Middle frontal gyrus (tissue), 1 donor: ENCODE results near the gene THSD8.

ENCODE experiments used
- DNase-seq: peaks from one replicate; pipeline ENCODE4 v3.0.0-alpha.2; 2015; ENCODE audit warnings: low spot score; ENCODE audit errors: extremely low spot score

THSD8 gene

GRCh38 chr19:12779162-12779993, 22.5 kb upstream of the THSD8 start:
- DNase-seq: no peak

GRCh38 chr19:12782174-12782423, 19.8 kb upstream of the THSD8 start:
- no peak for DNase-seq

GRCh38 chr19:12782424-12783290, 19.2 kb upstream of the THSD8 start:
- DNase-seq: peak; percentile 85

GRCh38 chr19:12783291-12783848, 18.5 kb upstream of the THSD8 start:
- DNase-seq: no peak

GRCh38 chr19:12783849-12784393, 17.9 kb upstream of the THSD8 start:
- DNase-seq: no peak

- DNase-seq: no peak
Measured at GRCh38 chr19:12784394-12784870, 17.4 kb upstream of the THSD8 start.

GRCh38 chr19:12784871-12785430, 16.9 kb upstream of the THSD8 start:
- no peak for DNase-seq

GRCh38 chr19:12785431-12786031, 16.3 kb upstream of the THSD8 start:
- no peak for DNase-seq

- DNase-seq: no peak
Measured at GRCh38 chr19:12786141-12786870, 15.6 kb upstream of the THSD8 start.

GRCh38 chr19:12786952-12787351, 14.9 kb upstream of the THSD8 start:
- DNase-seq: no peak

- no peak for DNase-seq
Measured at GRCh38 chr19:12787458-12787857, 14.4 kb upstream of the THSD8 start.

- no peak for DNase-seq
Measured at GRCh38 chr19:12788042-12788681, 13.7 kb upstream of the THSD8 start.

GRCh38 chr19:12788682-12789097, 13.2 kb upstream of the THSD8 start:
- no peak for DNase-seq

- no peak for DNase-seq
Measured at GRCh38 chr19:12789098-12789903, 12.6 kb upstream of the THSD8 start.

GRCh38 chr19:12789904-12790619, 11.8 kb upstream of the THSD8 start:
- peak; percentile 84 for DNase-seq

- no peak for DNase-seq
Measured at GRCh38 chr19:12790628-12791344, 11.1 kb upstream of the THSD8 start.

- peak; percentile 95 for DNase-seq
Measured at GRCh38 chr19:12791345-12792050, 10.4 kb upstream of the THSD8 start, which contains the start of gene JUNB. JUNB (plus strand) TSS chr19:12791486; CDS start chr19:12791772, 286 bp downstream.
